Coronary artery (tissue), 2 donors: ENCODE results near the gene PRR12.

ENCODE experiments used
- DNase-seq: peaks from one replicate; pipeline ENCODE4 v3.0.0-alpha.2; 2017; ENCODE audit warnings: low spot score
- H3K27ac ChIP-seq, 2 donors: fragments of 200-600 bp; sonication (generic); one replicate each; pipeline ENCODE4 v1.5.1; 2016 to 2019
- H3K4me3 ChIP-seq: fragments of 200-600 bp; sonication (generic); 2 replicates; pipeline ENCODE4 v1.5.1; 2016; ENCODE audit warnings: mild to moderate bottlenecking, moderate library complexity
- TF ChIP-seq, protein P1 (sequence below): fragments of 200-600 bp; sonication (generic); IDR thresholded peaks from one replicate; pipeline ENCODE4 v1.5.1; 2019; ENCODE audit warnings: antibody characterized with exemption

The PRR12 gene

DNA sequence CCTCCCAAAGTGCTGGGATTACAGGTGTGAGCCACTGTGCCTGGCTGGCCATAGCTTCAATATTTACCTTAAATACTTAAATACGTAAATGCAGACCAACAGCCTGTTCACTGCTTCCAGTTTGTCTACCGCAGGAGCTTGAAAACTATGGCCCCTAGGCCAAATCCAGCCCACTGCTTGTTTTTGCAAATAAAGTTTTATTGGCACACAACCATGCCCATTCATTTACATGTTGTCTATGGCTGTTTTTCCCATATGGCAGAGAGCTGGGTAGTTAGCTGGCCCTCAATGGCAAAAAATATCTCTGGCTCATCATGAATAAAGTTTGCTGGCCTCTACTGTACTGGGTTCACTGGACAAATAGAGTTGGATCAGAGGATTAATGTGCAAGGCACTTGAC lies 11.8 kb downstream of the PRR12 start:
- TF ChIP-seq, protein P1, sequence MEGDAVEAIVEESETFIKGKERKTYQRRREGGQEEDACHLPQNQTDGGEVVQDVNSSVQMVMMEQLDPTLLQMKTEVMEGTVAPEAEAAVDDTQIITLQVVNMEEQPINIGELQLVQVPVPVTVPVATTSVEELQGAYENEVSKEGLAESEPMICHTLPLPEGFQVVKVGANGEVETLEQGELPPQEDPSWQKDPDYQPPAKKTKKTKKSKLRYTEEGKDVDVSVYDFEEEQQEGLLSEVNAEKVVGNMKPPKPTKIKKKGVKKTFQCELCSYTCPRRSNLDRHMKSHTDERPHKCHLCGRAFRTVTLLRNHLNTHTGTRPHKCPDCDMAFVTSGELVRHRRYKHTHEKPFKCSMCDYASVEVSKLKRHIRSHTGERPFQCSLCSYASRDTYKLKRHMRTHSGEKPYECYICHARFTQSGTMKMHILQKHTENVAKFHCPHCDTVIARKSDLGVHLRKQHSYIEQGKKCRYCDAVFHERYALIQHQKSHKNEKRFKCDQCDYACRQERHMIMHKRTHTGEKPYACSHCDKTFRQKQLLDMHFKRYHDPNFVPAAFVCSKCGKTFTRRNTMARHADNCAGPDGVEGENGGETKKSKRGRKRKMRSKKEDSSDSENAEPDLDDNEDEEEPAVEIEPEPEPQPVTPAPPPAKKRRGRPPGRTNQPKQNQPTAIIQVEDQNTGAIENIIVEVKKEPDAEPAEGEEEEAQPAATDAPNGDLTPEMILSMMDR = no peak
- Histone ChIP-seq H3K4me3 (no peak overlapping the region), H3K27ac (no peak overlapping the region)
- no peak for DNase-seq

- DNase-seq = no peak
- TF ChIP-seq, protein P1 = no peak
- Histone ChIP-seq H3K27ac (no peak overlapping the region), H3K4me3 (no peak overlapping the region)
Measured at GRCh38 chr19:49605605-49606004, 14.6 kb downstream of the PRR12 start.

DNA sequence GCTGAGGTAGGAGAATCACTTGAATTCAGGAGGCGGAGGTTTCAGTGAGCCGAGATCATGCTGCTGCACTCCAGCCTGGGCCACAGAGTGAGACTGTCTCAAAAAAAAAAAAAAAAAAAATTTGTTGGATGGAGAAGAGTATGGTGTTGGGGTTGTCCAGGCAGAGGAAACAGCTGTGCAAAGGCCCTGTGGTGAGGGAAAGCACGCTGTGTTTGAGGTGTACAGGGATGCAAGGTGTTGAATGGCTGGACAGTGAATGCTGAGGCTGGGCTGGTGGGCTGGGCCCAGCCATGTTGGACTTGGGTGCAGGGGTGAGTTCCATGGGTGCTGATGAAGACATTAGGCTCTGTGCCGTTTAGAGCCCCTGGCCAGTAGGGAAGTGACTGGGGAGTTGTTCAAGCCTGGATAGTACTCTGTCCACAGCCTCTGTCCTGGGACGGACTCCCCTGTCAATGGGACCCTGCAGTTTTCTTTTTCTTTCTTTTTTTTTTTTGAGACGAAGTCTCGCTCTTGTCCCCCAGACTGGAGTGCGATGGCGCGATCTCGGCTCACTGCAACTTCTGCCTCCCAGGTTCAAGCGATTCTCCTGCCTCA lies 18.6 kb downstream of the PRR12 start:
- TF ChIP-seq, protein P1 = no peak
- no peak for DNase-seq

GRCh38 chr19:49613374-49613773 lies 22.4 kb downstream of the PRR12 start:
- TF ChIP-seq, protein P1 = no peak
- no peak for DNase-seq
- Histone ChIP-seq H3K27ac (no peak overlapping the region), H3K4me3 (no peak overlapping the region)

More for the DNA sequence above, 18.6 kb downstream of the PRR12 start:
- Histone ChIP-seq H3K27ac (no peak overlapping the region), H3K4me3 (no peak overlapping the region)

- TF ChIP-seq, protein P1 = no peak
- H3K27ac ChIP-seq = no peak overlapping the region
- DNase-seq = no peak
- no peak overlapping the region for H3K4me3 ChIP-seq
Measured at GRCh38 chr19:49614096-49614833, 23.3 kb downstream of the PRR12 start.

GRCh38 chr19:49615861-49616260 lies 24.9 kb downstream of the PRR12 start:
- no peak overlapping the region for H3K4me3 ChIP-seq
- DNase-seq = no peak
- TF ChIP-seq, protein P1 = no peak
- no peak overlapping the region for H3K27ac ChIP-seq

DNA sequence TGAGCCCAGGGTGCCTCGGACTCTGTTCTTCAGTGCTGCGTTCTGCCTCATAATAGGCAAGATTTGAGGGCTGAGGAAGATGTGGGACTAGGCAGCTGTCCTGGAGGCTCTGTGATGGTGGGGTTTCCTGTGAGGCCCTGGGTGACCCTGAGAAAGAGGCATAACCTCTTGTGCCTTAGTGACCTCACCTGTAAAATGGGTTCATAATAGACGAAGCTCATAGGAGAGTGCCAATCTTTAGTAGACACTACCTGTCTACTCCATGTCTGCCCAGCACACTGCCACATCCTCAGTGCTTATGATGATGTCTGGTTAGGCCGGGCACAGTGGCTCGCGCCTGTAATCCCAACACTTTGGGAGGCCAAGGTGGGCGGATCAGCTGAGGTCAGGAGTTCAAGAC lies 25.6 kb downstream of the PRR12 start:
- TF ChIP-seq, protein P1 = no peak
- DNase-seq = no peak
- H3K4me3 ChIP-seq = no peak overlapping the region

More for the DNA sequence above, 25.6 kb downstream of the PRR12 start:
- no peak overlapping the region for H3K27ac ChIP-seq
